H9 (cell line): ENCODE data around the gene SIGLEC1. TPM values are rescaled to one million over a fixed set of nuclear protein-coding genes. Genes with fewer than 3 reads are reported as not detected.

Experiments
- DNase-seq: peaks from one replicate; pipeline ENCODE4 v3.0.0-alpha.2; 2017
- H2AFZ ChIP-seq: one replicate; pipeline ENCODE4 v1.6.1; 2013; ENCODE audit warnings: mild to moderate bottlenecking, low read length, control low read depth, moderate library complexity
- H2AK5ac ChIP-seq: 2 replicates; pipeline ENCODE4 v1.6.1; 2013; ENCODE audit warnings: low read length, control low read depth, mixed read lengths; ENCODE audit not compliant: insufficient read length
- H2BK120ac ChIP-seq: one replicate; pipeline ENCODE4 v1.6.1; 2013; ENCODE audit warnings: low read depth, mild to moderate bottlenecking, low read length, control low read depth, inconsistent platforms; ENCODE audit not compliant: poor library complexity, severe bottlenecking
- H2BK12ac ChIP-seq: 2 replicates; pipeline ENCODE4 v1.6.1; 2013; ENCODE audit warnings: low read length, control low read depth, mixed read lengths, low read depth; ENCODE audit not compliant: insufficient read length
- H2BK15ac ChIP-seq: 2 replicates; pipeline ENCODE4 v1.6.1; 2013; ENCODE audit warnings: low read depth, low read length, control low read depth
- H2BK20ac ChIP-seq: one replicate; pipeline ENCODE4 v1.6.1; 2013; ENCODE audit warnings: low read depth, mild to moderate bottlenecking, low read length, control low read depth, inconsistent platforms; ENCODE audit not compliant: poor library complexity, severe bottlenecking
- H2BK5ac ChIP-seq: 2 replicates; pipeline ENCODE4 v1.6.1; 2013; ENCODE audit warnings: low read length, control low read depth, mixed read lengths; ENCODE audit not compliant: insufficient read length
- H3K14ac ChIP-seq: 2 replicates; pipeline ENCODE4 v1.6.1; 2013; ENCODE audit warnings: low read length, control low read depth; ENCODE audit not compliant: insufficient read depth
- H3K18ac ChIP-seq: 2 replicates; pipeline ENCODE4 v1.6.1; 2013; ENCODE audit warnings: low read depth, mild to moderate bottlenecking, mixed read lengths, low read length, control low read depth; ENCODE audit not compliant: insufficient read length
- H3K23ac ChIP-seq: 2 replicates; pipeline ENCODE4 v1.6.1; 2013; ENCODE audit warnings: low read length, control low read depth, mixed read lengths, low read depth; ENCODE audit not compliant: insufficient read length
- H3K23me2 ChIP-seq: 2 replicates; pipeline ENCODE4 v1.6.1; 2013; ENCODE audit warnings: low read depth, mild to moderate bottlenecking, mixed read lengths, low read length, control low read depth; ENCODE audit not compliant: insufficient read length, poor library complexity, severe bottlenecking
- H3K27ac ChIP-seq: 2 replicates; pipeline ENCODE4 v1.5.1; 2013; ENCODE audit warnings: low read length, control low read depth, mixed read lengths, low read depth; ENCODE audit not compliant: insufficient read length
- H3K27me3 ChIP-seq: 2 replicates; pipeline ENCODE4 v1.6.1; 2013; ENCODE audit warnings: low read length, control low read depth, inconsistent platforms; ENCODE audit not compliant: insufficient read depth
- H3K4ac ChIP-seq: 2 replicates; pipeline ENCODE4 v1.6.1; 2013; ENCODE audit warnings: low read depth, mild to moderate bottlenecking, control low read depth, inconsistent platforms, low read length, moderate library complexity
- H3K4me1 ChIP-seq: 2 replicates; pipeline ENCODE4 v1.6.1; 2013; ENCODE audit warnings: low read length, control low read depth, inconsistent platforms; ENCODE audit not compliant: insufficient read depth
- H3K4me2 ChIP-seq: 2 replicates; pipeline ENCODE4 v1.6.1; 2013; ENCODE audit warnings: low read length, control low read depth, mixed read lengths; ENCODE audit not compliant: insufficient read length, insufficient read depth
- H3K56ac ChIP-seq: 2 replicates; pipeline ENCODE4 v1.6.1; 2013; ENCODE audit warnings: low read depth, mild to moderate bottlenecking, mixed read lengths, low read length, control low read depth; ENCODE audit not compliant: insufficient read length
- H3K79me1 ChIP-seq: 2 replicates; pipeline ENCODE4 v1.6.1; 2013; ENCODE audit warnings: low read depth, mild to moderate bottlenecking, moderate library complexity, low read length, control low read depth, inconsistent platforms; ENCODE audit not compliant: insufficient read depth, poor library complexity, severe bottlenecking
- H3K79me2 ChIP-seq: 2 replicates; pipeline ENCODE4 v1.6.1; 2013; ENCODE audit warnings: low read length, control low read depth, inconsistent platforms; ENCODE audit not compliant: insufficient read depth
- H3K9ac ChIP-seq: 2 replicates; pipeline ENCODE4 v1.6.1; 2013; ENCODE audit warnings: low read length, control low read depth, mixed read lengths; ENCODE audit not compliant: insufficient read length; ENCODE audit errors: extremely low read depth
- H3K9me3 ChIP-seq: one replicate; pipeline ENCODE4 v1.6.1; 2013; ENCODE audit warnings: low read depth, low read length, inconsistent platforms; ENCODE audit not compliant: control insufficient read depth
- H3T11ph ChIP-seq: one replicate; pipeline ENCODE4 v1.6.1; 2013; ENCODE audit warnings: mild to moderate bottlenecking, low read length, control low read depth, inconsistent platforms
- H4K20me1 ChIP-seq: one replicate; pipeline ENCODE4 v1.6.1; 2013; ENCODE audit not compliant: control insufficient read depth, insufficient read length, insufficient read depth
- H4K5ac ChIP-seq: 2 replicates; pipeline ENCODE4 v1.6.1; 2013; ENCODE audit warnings: low read depth, mild to moderate bottlenecking, mixed read lengths, low read length, control low read depth; ENCODE audit not compliant: insufficient read length
- H4K8ac ChIP-seq: replicated peaks from 2 replicates; pipeline ENCODE4 v1.6.1; 2013; ENCODE audit warnings: low read length, control low read depth, mixed read lengths, low read depth; ENCODE audit not compliant: insufficient read length
- H4K91ac ChIP-seq: 2 replicates; pipeline ENCODE4 v1.6.1; 2013; ENCODE audit warnings: low read depth, mild to moderate bottlenecking, moderate library complexity, mixed read lengths, low read length, control low read depth; ENCODE audit not compliant: insufficient read length
- H3K27ac Mint-ChIP-seq, 3 experiments: 2 replicates in 2 of 3; 3 replicates in 1 of 3; pipeline ENCODE4 v1.8.0; 2020 to 2021; ENCODE audit warnings: mixed read lengths in 3 of 3, mild to moderate bottlenecking in 1 of 3, moderate library complexity in 1 of 3
- H3K27me3 Mint-ChIP-seq: 2 replicates; pipeline ENCODE4 v1.8.0; 2021; ENCODE audit warnings: low read depth, mild to moderate bottlenecking, moderate library complexity, mixed read lengths
- H3K36me3 Mint-ChIP-seq, 3 experiments: 2 replicates in 2 of 3; 3 replicates in 1 of 3; pipeline ENCODE4 v1.8.0; 2020 to 2021; ENCODE audit warnings: low read depth in 3 of 3, mixed read lengths in 3 of 3; ENCODE audit not compliant: insufficient read depth in 1 of 3
- H3K4me1 Mint-ChIP-seq, 2 experiments: 2 replicates each; pipeline ENCODE4 v1.8.0; 2020; ENCODE audit warnings: mixed read lengths in 2 of 2
- H3K4me3 Mint-ChIP-seq, 2 experiments: 2 replicates in 1 of 2; 3 replicates in 1 of 2; pipeline ENCODE4 v1.8.0; 2020 to 2021; ENCODE audit warnings: mild to moderate bottlenecking in 2 of 2, mixed read lengths in 2 of 2, moderate library complexity in 1 of 2
- H3K9me3 Mint-ChIP-seq, 2 experiments: 2 replicates in 1 of 2; 3 replicates in 1 of 2; pipeline ENCODE4 v1.8.0; 2020; ENCODE audit warnings: mild to moderate bottlenecking in 2 of 2, mixed read lengths in 2 of 2, moderate library complexity in 1 of 2
- WGBS: extraction: QIAGEN DNeasy Blood & Tissue Kit; methylation state at CpG from one replicate; pipeline ENCODE4 v1.1.7; 2013; ENCODE audit warnings: missing lambda C conversion rate, low lambda C conversion rate, mixed read lengths; ENCODE audit not compliant: insufficient read length; ENCODE audit errors: extremely low coverage; 5-methylcytosine and 5-hydroxymethylcytosine counted together
- total RNA-seq: library from RNA; stranded (reverse); gene quantifications from 2 replicates; pipeline ENCODE4 v1.2.1, GENCODE V29; 2021
- TF ChIP-seq, protein P1 (sequence below): fragments of 200-600 bp; sonication (generic); conservative IDR thresholded peaks from 3 replicates; pipeline ENCODE4 v1.8.0; 2021; ENCODE audit warnings: antibody characterized with exemption, mild to moderate bottlenecking

Gene SIGLEC1
- total RNA-seq, 1 experiment from 2014 or later: not detected

DNA sequence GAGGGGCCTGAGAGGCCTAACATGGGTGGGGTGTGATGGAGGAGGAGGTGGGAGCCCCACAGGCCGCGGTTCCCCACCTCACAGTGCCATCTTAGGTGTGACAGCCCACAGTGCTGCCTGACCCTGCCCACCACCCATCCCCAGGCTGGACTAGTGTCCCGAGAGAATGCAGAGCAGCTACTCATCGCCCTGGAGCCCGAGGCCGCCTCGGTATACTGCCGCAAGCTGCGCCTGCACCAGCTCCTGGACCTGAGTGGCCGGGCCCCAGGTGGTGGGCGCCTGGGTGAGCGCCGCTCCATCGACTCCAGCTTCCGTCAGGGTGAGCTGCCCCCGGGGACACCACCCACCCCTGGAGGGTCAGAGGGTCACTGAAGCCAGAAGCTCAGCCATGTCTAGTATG is 35.7 kb upstream of the SIGLEC1 start:
- WGBS: no CpG with 5 or more reads among the region's 16 CpGs
- Histone ChIP-seq H2BK15ac (no peak overlapping the region), H4K5ac (no peak overlapping the region), H3K79me2 (no peaks in the 10 kb centered on the region), H2BK120ac (no peak overlapping the region), H3K9ac (no peak overlapping the region), H2AK5ac (no peak overlapping the region), H2AFZ (no peak overlapping the region), H2BK12ac (no peak overlapping the region), H4K20me1 (no peaks in the 10 kb centered on the region), H3T11ph (no peak overlapping the region), H3K79me1 (no peaks in the 10 kb centered on the region), H2BK20ac (no peak overlapping the region), H2BK5ac (no peak overlapping the region), H3K9me3 (no peaks in the 10 kb centered on the region), H3K27ac (no peak overlapping the region), H3K23ac (no peak overlapping the region), H3K23me2 (peaks cover 30% of the 10 kb centered on the region), H3K18ac (no peak overlapping the region), H3K4me2 (no peak overlapping the region), H3K4ac (no peak overlapping the region), H3K27me3 (peaks cover 13% of the 10 kb centered on the region), H3K56ac (no peak overlapping the region), H4K8ac (no peak overlapping the region), H3K14ac (no peak overlapping the region), H3K4me1 (peaks cover 2% of the 10 kb centered on the region; the same call in 1 of the 2 replicates), H4K91ac (no peak overlapping the region)
- Mint-ChIP-seq H3K36me3 (peaks cover 5 to 6% (median 5%) of the 10 kb centered on the region in 3 experiments; a peak in 5 of 7 replicates), H3K4me1 (peaks cover 16 to 28% of the 10 kb centered on the region in 2 experiments), H3K9me3 (no peaks in the 10 kb centered on the region), H3K27ac (no peak overlapping the region), H3K4me3 (no peak overlapping the region), H3K27me3 (peaks cover 68% of the 10 kb centered on the region)
- DNase-seq: no peak
- TF ChIP-seq, protein P1, sequence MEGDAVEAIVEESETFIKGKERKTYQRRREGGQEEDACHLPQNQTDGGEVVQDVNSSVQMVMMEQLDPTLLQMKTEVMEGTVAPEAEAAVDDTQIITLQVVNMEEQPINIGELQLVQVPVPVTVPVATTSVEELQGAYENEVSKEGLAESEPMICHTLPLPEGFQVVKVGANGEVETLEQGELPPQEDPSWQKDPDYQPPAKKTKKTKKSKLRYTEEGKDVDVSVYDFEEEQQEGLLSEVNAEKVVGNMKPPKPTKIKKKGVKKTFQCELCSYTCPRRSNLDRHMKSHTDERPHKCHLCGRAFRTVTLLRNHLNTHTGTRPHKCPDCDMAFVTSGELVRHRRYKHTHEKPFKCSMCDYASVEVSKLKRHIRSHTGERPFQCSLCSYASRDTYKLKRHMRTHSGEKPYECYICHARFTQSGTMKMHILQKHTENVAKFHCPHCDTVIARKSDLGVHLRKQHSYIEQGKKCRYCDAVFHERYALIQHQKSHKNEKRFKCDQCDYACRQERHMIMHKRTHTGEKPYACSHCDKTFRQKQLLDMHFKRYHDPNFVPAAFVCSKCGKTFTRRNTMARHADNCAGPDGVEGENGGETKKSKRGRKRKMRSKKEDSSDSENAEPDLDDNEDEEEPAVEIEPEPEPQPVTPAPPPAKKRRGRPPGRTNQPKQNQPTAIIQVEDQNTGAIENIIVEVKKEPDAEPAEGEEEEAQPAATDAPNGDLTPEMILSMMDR: no peak
